ENCODE results near the gene GTSF1L.

DNA sequence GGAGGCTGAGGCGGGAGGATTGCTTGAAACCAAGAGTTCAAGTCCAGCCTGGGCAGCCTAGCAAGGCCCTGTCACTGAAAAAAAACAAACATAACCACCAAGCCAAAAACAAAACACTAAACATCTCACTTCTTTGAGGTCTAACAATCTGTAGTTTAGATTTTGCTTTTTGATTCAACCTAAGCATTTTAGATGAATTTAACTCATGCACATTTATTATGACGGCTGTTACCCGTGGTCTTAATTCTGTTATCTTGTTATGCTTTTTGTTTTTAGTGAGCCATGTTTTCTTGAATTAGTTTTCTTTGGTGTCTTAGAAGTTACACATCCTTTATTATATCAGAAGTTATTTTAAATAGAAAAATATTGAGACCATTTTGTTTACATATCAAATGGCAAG, 13.8 kb upstream of the GTSF1L start:
- TF ChIP-seq, protein P1, sequence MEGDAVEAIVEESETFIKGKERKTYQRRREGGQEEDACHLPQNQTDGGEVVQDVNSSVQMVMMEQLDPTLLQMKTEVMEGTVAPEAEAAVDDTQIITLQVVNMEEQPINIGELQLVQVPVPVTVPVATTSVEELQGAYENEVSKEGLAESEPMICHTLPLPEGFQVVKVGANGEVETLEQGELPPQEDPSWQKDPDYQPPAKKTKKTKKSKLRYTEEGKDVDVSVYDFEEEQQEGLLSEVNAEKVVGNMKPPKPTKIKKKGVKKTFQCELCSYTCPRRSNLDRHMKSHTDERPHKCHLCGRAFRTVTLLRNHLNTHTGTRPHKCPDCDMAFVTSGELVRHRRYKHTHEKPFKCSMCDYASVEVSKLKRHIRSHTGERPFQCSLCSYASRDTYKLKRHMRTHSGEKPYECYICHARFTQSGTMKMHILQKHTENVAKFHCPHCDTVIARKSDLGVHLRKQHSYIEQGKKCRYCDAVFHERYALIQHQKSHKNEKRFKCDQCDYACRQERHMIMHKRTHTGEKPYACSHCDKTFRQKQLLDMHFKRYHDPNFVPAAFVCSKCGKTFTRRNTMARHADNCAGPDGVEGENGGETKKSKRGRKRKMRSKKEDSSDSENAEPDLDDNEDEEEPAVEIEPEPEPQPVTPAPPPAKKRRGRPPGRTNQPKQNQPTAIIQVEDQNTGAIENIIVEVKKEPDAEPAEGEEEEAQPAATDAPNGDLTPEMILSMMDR (IDR thresholded peaks at IDR 0.05; ENCODE audit: low read depth, low read length) = no peak
- TF ChIP-seq MYC (IDR thresholded peaks at IDR 0.05; ENCODE audit: low read depth, low read length) (no peak), POLR2A (IDR thresholded peaks at IDR 0.05; ENCODE audit: extremely low read depth, insufficient read length) (no peak)
- TF ChIP-seq, protein P2, sequence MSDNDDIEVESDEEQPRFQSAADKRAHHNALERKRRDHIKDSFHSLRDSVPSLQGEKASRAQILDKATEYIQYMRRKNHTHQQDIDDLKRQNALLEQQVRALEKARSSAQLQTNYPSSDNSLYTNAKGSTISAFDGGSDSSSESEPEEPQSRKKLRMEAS (IDR thresholded peaks at IDR 0.05; ENCODE audit: low read depth, low read length) = no peak

Data from NB4 (cell line).